Measurements from ENCODE around the gene PNPLA6.

PNPLA6 gene

GRCh38 chr19:7598180-7598579 is 62.7 kb downstream of the PNPLA6 start:
- TF ChIP-seq POLR2AphosphoS5 (IDR thresholded peaks at IDR 0.05; ENCODE audit: low read depth, low read length) (no peak), TAF1 (IDR thresholded peaks at IDR 0.05; ENCODE audit: borderline replicate concordance, insufficient read depth, low read length) (no peak), FOXP2 (optimal IDR thresholded peaks at IDR 0.05; ENCODE audit: borderline replicate concordance, extremely low read depth, extremely low read length, insufficient read depth) (no peak), REST (IDR thresholded peaks at IDR 0.05; ENCODE audit: insufficient read depth in 1 of 2, low read depth in 2 of 2, low read length in 2 of 2) (no peak), SIN3A (IDR thresholded peaks at IDR 0.05; ENCODE audit: borderline replicate concordance, insufficient read depth, low read length) (no peak)

GRCh38 chr19:7600721-7601120 is 65.2 kb downstream of the PNPLA6 start:
- no peak for TF ChIP-seq SIN3A (IDR thresholded peaks at IDR 0.05; ENCODE audit: borderline replicate concordance, insufficient read depth, low read length)
- TF ChIP-seq FOXP2 (optimal IDR thresholded peaks at IDR 0.05; ENCODE audit: borderline replicate concordance, extremely low read depth, extremely low read length, insufficient read depth), result no peak
- no peak for TF ChIP-seq TAF1 (IDR thresholded peaks at IDR 0.05; ENCODE audit: borderline replicate concordance, insufficient read depth, low read length)
- TF ChIP-seq REST (IDR thresholded peaks at IDR 0.05; ENCODE audit: insufficient read depth in 1 of 2, low read depth in 2 of 2, low read length in 2 of 2), result no peak
- no peak for TF ChIP-seq POLR2AphosphoS5 (IDR thresholded peaks at IDR 0.05; ENCODE audit: low read depth, low read length)

GRCh38 chr19:7602240-7602934 is 66.9 kb downstream of the PNPLA6 start:
- TF ChIP-seq TAF1 (IDR thresholded peaks at IDR 0.05; ENCODE audit: borderline replicate concordance, insufficient read depth, low read length) (no peak), POLR2AphosphoS5 (IDR thresholded peaks at IDR 0.05; ENCODE audit: low read depth, low read length) (no peak), SIN3A (IDR thresholded peaks at IDR 0.05; ENCODE audit: borderline replicate concordance, insufficient read depth, low read length) (no peak)

- TF ChIP-seq REST (IDR thresholded peaks at IDR 0.05; ENCODE audit: insufficient read depth in 1 of 2, low read depth in 2 of 2, low read length in 2 of 2) (no peak), FOXP2 (optimal IDR thresholded peaks at IDR 0.05; ENCODE audit: borderline replicate concordance, extremely low read depth, extremely low read length, insufficient read depth) (no peak), TAF1 (IDR thresholded peaks at IDR 0.05; ENCODE audit: borderline replicate concordance, insufficient read depth, low read length) (no peak), SIN3A (IDR thresholded peaks at IDR 0.05; ENCODE audit: borderline replicate concordance, insufficient read depth, low read length) (no peak), POLR2AphosphoS5 (IDR thresholded peaks at IDR 0.05; ENCODE audit: low read depth, low read length) (no peak)
Measured at GRCh38 chr19:7602935-7603497, 67.5 kb downstream of the PNPLA6 start.

- TF ChIP-seq TAF1 (IDR thresholded peaks at IDR 0.05; ENCODE audit: borderline replicate concordance, insufficient read depth, low read length) (no peak), FOXP2 (optimal IDR thresholded peaks at IDR 0.05; ENCODE audit: borderline replicate concordance, extremely low read depth, extremely low read length, insufficient read depth) (no peak), SIN3A (IDR thresholded peaks at IDR 0.05; ENCODE audit: borderline replicate concordance, insufficient read depth, low read length) (no peak), REST (IDR thresholded peaks at IDR 0.05; ENCODE audit: insufficient read depth in 1 of 2, low read depth in 2 of 2, low read length in 2 of 2) (no peak), POLR2AphosphoS5 (IDR thresholded peaks at IDR 0.05; ENCODE audit: low read depth, low read length) (no peak)
Measured at GRCh38 chr19:7603919-7604318, 68.4 kb downstream of the PNPLA6 start.

Measured in PFSK-1 (cell line).